Bone marrow (tissue), 2 donors: ENCODE data around the gene CCIN.
A peak's percentile ranks its signal among the peaks of the same experiment; 100 is the strongest.

Experiments
- DNase-seq, 2 donors: peaks; one replicate each; lab custom pipeline; 2025; lab: John Stamatoyannopoulos, UW

The CCIN gene

GRCh38 chr9:36190388-36191289, 21.5 kb downstream of the CCIN start, which contains the start of gene CLTA:
Gene CLTA (plus strand): TSS chr9:36190921. CDS start chr9:36191057, 136 bp downstream.
- DNase-seq: peak; percentile 94 to 99

GRCh38 chr9:36191290-36191645, 22.1 kb downstream of the CCIN start:
- DNase-seq: peak in 1 of 2 donors; percentile 59

GRCh38 chr9:36191686-36192085, 22.5 kb downstream of the CCIN start:
- DNase-seq: no peak

- no peak for DNase-seq
Measured at GRCh38 chr9:36192196-36192595, 23.0 kb downstream of the CCIN start.

GRCh38 chr9:36193023-36193422, 23.8 kb downstream of the CCIN start:
- DNase-seq: no peak

GRCh38 chr9:36194326-36195000, 25.3 kb downstream of the CCIN start:
- DNase-seq: no peak

GRCh38 chr9:36204906-36205547, 35.8 kb downstream of the CCIN start:
- no peak for DNase-seq

GRCh38 chr9:36207016-36207415, 37.8 kb downstream of the CCIN start:
- DNase-seq: no peak

- no peak for DNase-seq
Measured at GRCh38 chr9:36207546-36208012, 38.4 kb downstream of the CCIN start.

- DNase-seq: no peak
Measured at GRCh38 chr9:36208521-36209253, 39.5 kb downstream of the CCIN start.

GRCh38 chr9:36210722-36211121, 41.5 kb downstream of the CCIN start:
- DNase-seq: no peak

GRCh38 chr9:36211510-36211909, 42.3 kb downstream of the CCIN start:
- DNase-seq: no peak

- no peak for DNase-seq
Measured at GRCh38 chr9:36213387-36213786, 44.2 kb downstream of the CCIN start.

GRCh38 chr9:36213989-36214388, 44.8 kb downstream of the CCIN start:
- no peak for DNase-seq

- DNase-seq: no peak
Measured at GRCh38 chr9:36214571-36214970, 45.4 kb downstream of the CCIN start.

GRCh38 chr9:36217256-36217968, 48.2 kb downstream of the CCIN start:
- DNase-seq: no peak

- DNase-seq: no peak
Measured at GRCh38 chr9:36218011-36218410, 48.8 kb downstream of the CCIN start.

GRCh38 chr9:36218411-36218901, 49.3 kb downstream of the CCIN start:
- no peak for DNase-seq
